ENCODE measurements around the gene DMD.

DNA sequence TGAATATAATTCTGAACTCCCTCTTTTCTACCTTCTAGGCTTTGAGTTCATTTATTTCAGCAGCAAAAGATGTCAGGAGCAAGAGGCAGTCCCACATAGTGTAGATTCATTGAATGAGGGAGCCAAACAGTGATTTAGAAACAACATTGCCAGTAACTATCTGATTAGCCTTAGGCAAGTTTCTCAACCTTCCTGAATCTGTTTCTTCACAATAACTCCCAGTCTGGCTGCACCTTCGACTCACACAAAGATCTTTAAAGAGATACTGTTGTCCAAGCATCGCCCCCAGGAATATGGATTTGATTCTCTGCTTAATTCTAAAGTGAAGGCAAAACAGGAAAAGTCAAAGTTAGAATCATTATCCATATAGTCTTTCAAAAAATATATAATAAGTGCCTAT is 1026.2 kb downstream of the DMD start:
- no peak for TF ChIP-seq CTCF (IDR thresholded peaks at IDR 0.05)
- TF ChIP-seq, protein P1, sequence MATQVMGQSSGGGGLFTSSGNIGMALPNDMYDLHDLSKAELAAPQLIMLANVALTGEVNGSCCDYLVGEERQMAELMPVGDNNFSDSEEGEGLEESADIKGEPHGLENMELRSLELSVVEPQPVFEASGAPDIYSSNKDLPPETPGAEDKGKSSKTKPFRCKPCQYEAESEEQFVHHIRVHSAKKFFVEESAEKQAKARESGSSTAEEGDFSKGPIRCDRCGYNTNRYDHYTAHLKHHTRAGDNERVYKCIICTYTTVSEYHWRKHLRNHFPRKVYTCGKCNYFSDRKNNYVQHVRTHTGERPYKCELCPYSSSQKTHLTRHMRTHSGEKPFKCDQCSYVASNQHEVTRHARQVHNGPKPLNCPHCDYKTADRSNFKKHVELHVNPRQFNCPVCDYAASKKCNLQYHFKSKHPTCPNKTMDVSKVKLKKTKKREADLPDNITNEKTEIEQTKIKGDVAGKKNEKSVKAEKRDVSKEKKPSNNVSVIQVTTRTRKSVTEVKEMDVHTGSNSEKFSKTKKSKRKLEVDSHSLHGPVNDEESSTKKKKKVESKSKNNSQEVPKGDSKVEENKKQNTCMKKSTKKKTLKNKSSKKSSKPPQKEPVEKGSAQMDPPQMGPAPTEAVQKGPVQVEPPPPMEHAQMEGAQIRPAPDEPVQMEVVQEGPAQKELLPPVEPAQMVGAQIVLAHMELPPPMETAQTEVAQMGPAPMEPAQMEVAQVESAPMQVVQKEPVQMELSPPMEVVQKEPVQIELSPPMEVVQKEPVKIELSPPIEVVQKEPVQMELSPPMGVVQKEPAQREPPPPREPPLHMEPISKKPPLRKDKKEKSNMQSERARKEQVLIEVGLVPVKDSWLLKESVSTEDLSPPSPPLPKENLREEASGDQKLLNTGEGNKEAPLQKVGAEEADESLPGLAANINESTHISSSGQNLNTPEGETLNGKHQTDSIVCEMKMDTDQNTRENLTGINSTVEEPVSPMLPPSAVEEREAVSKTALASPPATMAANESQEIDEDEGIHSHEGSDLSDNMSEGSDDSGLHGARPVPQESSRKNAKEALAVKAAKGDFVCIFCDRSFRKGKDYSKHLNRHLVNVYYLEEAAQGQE (IDR thresholded peaks at IDR 0.05; ENCODE audit: insufficient read depth in 1 of 2, low read depth in 2 of 2, low read length in 1 of 2), result no peak
- no peak for TF ChIP-seq SIN3A (IDR thresholded peaks at IDR 0.05; ENCODE audit: borderline replicate concordance, insufficient read depth, low read depth, low read length)
- no peak for TF ChIP-seq TCF7L2 (IDR thresholded peaks at IDR 0.05; ENCODE audit: low read depth, low read length)

Measured in Panc1 (cell line).